DMS 273 (cell line): ENCODE data around the gene ASB5.
A peak's percentile ranks its signal among the peaks of the same experiment; 100 is the strongest.
"Not testable (repeated sequence)": the region's sequence is repeated elsewhere in the genome, so short reads cannot be mapped to it uniquely, and the experiment has no call there.

Experiments
- DNase-seq: peaks from one replicate; lab custom pipeline; 2025; ENCODE audit not compliant: unreplicated experiment; lab: John Stamatoyannopoulos, UW

Gene ASB5, protein sequence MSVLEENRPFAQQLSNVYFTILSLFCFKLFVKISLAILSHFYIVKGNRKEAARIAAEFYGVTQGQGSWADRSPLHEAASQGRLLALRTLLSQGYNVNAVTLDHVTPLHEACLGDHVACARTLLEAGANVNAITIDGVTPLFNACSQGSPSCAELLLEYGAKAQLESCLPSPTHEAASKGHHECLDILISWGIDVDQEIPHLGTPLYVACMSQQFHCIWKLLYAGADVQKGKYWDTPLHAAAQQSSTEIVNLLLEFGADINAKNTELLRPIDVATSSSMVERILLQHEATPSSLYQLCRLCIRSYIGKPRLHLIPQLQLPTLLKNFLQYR

DNA sequence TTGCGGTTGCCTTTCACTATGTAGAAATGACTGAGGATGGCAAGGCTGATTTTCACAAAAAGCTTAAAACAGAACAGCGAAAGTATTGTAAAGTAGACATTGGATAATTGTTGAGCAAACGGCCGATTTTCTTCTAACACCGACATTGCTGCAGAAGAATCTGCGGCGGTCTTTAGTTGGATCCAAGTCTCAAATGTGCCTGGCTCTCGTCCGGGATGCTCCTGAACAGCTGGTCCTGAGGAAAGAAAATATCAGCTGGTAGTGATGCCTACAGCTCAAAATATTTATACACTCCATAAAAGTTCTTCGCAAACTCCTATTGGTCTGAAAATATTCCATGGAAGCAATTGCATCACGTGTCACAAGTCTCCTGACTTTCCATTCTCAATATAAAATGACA is at the start of gene ASB5:
TSS of gene ASB5 (minus strand) at position 260 of the 400 bp plus-strand sequence. CDS start at position 146, 114 bp downstream.
- no peak for DNase-seq

DNA sequence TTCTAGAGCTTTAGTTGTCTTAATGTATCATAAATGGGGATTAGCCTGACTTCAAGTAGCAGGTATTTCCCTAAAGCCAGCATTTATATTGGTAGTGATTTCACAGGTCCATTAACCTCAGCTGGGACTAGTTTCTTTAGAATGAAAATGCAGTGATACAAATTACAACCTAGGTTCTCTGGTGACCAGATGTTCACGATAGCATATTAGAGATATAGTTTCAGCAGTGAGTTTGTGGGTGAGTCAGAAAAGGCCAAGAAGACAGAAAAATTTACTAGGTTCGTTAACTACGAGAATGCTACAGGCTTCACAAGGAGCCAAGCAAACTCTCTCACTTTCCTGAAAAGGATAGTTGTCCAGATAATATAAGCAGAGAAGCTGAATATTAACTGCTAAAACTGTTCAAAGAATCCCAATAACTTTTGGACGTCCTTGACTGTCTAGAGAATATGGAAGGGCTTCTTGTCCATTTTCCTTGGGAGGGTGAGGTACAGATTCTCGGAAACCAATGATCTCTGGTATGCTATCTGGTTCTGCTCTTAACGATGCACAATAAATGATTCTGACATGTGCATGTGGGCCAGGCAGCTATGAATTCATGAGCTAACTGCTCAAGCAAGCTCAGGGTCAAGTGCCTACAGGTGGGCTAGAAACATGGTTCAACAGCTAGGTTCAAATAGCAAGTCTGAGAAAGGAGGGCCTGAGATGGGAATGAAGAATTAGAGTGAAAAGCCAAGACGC is 44.7 kb upstream of the ASB5 start:
- DNase-seq = no peak

DNA sequence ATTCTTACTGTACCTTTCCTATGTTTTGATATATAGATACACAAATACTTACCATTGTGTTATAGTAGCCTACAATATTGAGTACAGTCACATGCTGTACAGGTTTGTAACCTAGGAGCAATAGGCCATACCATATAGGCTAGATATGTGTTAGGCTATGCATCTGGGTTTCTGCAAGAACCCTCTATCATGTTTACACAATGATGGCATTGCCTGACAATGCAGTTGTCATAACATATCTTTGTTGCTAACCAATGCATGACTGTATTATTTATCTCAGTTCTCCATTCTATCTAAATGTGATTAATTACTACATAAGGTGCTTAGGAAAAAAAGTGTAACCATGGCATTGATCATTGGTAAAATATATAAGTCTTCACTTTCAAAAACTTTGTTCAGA is 40.8 kb upstream of the ASB5 start:
- DNase-seq = no peak

DNA sequence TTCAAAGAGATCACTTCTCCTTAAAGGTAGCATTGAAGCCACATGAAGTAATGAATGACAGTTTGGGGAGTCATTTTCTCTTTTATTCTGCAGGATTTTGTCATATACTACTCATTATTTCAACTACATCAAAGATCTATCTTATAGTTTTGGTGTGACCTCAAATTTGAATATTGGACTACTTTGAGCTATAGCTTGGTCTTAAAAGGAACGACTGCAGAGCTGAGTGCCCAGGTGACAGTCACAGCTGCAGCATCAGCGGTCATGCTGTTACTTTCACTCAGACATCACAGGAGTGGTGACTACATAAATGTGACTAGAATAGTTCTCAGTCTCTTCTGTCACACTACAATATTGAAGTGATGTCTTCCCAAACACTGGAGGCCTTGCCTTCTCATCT is 40.0 kb upstream of the ASB5 start:
- no peak for DNase-seq

DNA sequence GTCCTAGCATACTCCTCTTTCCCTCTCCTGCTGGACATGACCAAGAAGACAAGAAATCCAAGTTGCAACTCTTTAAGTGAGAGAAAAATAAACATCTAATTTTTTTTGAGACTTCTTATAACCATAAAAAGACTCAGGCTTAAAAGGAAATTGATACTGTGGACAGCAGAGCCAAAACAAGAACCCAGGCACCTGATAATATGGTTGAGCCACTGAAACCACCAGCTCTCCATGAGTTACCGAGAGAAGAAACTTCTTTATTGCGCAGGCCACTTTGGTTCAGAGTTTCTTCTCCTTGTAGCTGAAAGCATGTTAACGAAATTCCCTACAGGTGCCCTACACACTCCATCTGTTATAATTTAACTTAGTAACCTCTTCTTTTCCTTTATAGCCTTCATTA is 39.4 kb upstream of the ASB5 start:
- DNase-seq = no peak

DNA sequence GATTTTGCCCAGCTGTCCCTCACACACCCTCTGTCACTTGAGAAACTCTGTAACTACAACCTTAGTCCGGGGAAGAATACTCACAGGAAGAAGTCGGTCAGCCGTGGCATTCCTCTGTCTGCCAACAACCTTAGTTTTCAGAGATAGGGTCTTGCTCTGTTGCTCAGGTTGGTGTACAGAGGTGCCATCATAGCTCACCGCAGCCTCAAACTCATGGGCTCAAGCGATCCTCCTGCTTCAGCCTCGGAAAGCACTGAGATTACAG is 38.6 kb upstream of the ASB5 start:
- no peak for DNase-seq

DNA sequence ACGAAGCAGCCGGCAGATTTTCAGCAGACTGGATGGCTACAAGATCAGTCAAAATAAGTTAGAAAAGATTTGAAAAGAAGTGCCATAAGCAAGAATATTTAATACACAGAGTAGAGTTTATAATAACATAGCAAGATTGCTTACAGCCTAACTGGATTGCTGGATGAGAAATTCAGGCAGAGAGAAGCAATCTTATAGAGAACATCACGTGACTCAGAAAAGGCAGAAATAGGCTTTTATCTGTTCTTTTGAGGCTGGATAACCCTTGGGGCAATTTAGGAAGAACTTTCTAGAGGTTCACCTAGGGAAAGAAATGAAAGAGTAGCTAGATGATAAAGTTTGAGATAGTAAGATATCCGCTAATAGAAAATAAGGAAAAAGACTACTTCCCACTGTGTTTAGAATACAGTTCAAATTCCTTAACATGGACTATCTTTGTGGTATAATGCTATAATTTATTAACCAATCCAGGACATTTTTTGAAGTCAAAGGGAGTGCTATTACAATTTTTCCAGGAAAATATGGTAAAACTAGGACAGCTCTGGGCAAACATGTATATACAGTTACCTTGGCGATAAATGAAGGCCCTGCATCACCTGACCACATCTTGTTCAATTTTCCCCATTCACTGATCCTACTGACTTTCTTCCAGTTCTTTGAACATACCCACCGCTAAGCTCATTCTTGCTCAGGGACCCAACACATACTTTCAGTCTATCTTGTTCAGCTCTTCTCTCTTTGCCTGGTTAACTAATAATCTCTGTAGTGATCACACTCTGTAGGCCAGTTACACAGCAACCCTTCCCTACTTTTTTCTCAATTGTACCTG is 38.0 kb upstream of the ASB5 start:
- DNase-seq = no peak

DNA sequence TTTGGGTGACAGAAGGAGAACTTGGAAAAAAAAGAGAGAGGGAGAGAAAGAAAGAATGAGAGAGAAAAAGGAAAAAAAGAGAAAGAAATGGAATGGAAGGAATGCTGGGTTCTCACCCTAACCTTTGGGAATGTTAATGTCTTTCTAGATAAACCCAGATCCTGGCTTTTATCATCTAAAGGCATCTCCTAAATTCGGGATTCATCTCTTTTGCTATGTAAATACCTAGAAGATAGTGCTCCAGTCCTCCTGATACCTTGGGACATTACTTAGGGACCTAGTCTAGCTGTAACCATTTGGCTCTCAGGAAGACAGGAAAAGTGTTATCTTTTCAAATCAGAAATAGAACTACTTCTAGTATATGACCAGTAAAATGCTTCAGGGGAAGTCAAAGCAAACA is 34.9 kb upstream of the ASB5 start:
- DNase-seq = no peak

DNA sequence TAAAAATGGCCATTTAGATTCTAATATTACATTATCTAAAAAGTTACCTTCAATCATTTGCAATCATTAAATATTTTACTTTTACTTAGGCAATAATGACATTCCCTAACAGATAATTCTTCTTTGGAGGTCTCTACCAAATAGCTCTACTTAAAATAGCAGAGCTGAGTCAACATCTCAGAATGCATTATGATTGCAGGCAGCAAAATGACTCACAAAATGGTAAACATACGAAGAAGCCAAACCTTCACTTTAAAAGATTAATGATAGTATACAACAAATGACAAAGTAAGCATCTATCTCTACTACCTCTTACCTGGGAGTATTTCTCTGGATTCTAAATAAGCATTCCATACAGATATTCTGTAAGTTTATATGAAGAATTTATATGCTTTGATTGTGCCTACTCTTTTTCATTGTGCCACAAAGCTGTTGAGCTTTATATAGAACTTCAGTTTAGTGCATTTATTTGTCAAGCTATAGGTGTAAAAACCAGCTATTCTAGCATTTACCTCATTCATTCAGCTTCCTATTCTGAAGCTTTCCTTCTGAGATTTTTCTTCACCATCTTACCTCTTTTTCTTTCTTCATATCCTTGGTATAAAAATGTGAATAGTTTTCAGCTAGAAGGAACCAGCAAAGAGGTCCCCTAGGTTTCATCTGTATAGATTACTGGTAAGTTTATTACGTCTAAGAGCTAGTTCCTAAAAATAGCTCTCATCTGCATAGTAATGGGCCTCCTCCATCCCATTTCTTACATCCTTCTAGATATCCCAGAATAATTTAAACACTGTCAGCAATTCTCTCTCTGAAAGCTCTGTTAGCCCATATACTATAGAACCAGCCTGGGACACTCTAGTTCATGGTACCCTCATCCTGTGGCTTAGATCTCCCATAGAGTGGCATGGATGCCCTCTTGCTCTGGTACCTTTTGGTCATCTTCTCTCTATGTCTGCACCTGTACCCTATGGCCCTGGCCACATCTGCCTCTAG is 33.6 kb upstream of the ASB5 start:
- DNase-seq = no peak

DNA sequence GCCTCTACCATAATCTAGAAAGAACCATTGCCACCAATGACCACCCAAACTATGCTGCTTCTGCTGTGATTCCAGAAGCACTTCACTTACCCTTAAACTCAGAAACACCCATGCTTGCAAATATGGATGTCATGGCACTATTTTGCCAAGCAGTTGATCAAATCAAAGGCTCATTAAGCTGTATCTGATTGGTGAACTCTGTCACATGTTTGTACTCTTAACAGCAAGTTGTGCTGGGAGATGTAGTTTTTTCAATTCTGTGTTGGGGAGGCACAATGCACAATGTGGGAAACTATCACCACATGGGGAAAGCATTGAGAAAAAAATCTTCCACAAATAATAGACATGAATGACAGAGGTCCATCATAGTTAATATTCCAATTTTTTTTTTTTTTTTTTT is 31.5 kb upstream of the ASB5 start:
- peak; percentile 4 for DNase-seq

DNA sequence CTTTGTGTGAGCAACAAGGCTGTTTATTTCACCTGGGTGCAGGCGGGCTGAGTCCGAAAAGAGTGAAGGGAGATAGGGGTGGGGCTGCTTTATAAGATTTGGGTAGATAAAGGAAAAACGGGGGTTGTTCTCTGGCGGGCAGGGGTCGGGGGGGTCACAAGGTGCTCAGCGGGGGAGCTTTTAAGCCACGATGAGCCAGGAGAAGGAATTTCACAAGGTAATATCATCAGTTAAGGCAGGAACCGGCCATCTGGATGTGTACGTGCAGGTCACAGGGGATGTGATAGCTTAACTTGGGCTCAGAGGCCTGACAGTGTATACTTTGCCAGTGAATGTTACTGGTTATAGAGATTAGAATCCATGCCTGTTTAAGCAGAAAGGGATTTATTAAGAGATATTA is 31.0 kb upstream of the ASB5 start:
- DNase-seq = no peak

DNA sequence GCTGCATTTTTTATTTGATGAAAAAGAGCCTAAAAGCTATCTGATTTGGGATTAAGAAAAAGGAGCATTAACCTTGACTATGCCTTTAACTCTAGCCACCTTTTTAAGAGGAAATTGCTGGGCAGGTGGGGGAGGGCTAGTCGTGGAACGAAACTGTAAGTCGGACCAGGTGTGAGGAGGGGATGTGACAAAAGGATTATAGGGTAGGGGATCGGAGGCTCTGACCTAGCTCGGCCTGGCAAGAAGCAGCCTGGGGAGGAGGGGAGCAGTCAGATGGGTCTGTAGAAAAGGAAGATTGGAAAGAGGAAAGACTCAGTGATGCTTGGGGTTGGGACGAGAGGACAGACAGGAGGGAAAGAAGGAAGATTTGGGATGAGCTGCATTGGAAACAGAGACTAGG is 29.6 kb upstream of the ASB5 start:
- no peak for DNase-seq

DNA sequence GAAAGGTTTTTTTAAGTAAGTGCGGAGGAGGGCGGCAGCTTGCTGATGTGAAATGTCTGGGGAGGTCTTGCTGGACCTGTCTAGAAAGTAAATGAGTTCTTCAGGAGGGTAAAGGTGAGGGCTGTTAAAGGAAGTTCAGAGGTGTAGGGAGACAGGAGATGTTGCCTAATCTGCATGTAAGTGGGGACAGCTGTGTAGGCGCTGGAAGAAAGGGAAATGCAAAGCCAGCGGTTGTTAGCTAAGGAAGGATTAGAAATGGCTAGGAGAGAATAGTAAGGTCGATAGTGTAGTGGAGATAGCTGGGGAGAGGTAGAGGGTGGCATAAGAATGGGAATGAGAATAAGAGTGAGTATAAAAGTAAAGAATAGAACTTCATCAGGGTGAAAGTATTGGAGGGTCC is 26.9 kb upstream of the ASB5 start:
- not testable (repeated sequence) for DNase-seq

DNA sequence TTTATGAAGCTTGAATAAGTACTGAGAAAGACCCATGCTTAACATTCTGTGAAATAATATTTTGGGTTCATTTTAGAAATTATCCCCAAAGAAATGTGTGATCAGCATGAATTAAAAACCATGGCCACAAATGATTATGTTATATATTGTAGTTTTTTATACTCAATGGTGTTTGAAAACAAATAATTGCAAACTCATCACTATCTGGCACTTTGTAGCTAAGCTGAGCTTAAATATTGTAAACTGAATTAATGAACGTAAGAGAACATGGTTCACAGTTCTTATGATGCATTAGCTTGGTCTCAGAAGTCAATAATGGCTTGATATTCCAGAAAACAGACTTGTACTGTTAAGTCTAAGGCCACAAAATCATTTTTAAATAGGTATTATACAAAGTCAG is 24.6 kb upstream of the ASB5 start:
- no peak for DNase-seq

DNA sequence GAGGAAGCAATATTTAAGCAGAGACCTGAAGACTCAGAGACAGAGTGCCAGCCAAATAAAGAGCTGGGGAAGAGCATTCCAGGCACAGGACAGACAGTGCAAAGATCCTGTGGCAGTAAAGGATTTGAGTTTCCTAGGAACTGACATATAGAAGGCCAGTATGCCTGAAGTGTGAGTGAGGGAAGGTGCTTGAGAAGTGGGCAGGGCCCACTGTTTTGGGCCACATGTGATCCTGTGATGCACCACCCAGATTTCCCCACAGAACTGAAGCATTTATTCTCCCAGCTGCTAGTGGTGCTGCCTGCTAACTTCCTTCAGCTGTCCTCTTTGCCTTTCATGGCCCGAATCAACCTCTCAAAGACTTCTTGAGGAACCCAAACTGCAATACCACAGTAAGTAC is 23.9 kb upstream of the ASB5 start:
- no peak for DNase-seq

DNA sequence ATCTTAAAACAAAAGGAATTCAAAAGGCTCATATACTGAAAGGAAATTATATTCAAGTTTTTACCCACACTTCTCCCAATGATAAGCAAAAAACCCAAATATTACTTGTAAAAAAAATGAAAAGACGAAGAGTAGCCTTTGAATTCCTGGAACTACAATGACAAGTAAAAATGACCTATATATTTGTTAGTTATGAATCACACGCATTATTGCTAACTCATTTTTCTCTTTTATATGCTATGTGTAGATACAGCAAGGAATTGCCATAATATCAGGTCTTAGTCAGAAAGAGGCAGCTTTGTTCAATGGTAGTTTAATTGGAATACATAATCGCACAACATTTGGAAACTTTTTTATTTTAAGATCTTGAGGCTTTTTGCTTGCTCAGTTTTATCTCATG is 22.7 kb upstream of the ASB5 start:
- no peak for DNase-seq

DNA sequence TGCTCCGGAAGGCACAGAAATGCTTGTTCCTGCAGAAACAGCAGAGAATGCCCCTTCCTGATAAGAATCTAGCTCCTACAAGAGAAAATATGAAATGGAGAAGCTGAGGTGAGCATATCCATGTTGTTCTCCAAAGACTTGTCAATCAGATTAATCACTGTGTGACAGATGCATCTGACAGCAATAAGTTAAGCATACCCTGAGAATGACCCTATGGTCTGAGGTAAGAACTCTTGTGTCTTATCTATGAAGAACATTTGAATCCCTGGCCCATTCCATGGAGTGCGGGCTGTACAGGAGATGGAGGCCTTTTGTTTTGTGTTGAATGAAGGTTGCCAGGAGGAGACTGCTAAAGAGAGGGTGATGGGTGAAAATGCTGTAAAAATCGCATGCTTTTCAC is 21.5 kb upstream of the ASB5 start:
- no peak for DNase-seq

DNA sequence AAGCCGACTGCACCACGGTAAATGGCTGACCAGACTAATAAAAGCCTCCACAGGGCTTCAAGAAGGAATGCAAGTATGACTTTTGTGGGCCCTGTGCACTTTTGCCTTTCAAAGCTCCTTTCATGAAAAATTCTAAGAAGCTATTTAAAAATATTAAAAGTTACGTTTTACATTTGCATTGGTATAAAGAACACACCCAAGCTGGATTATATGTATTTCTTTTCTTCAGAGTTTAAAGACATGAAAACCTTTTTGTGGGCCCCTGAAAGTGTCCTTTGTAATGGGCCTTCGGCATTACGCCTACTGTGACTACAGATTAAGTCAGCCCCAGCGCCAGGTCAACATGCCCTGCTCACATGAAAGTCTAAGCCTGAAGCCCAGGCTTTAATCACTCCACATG is 20.5 kb upstream of the ASB5 start:
- no peak for DNase-seq

DNA sequence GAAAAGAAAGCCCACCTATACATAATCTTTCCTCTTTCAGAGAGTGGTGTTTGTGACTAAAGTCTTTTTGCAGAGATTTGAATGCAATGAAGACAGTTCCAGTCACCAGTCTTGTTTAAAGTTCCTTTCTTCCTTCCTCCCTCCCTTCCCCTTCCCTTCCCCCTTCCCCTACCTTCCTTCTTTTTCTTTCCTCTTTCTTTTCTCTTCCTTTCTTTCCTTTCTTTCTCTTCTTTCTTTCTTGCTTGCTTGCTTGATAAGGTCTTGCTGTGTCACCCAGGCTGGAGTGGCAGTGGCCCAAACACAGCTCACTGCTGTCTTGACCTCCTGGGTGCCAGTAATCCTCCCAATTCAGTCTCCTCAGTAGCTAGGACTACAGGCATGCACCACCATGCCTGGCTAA is 19.0 kb upstream of the ASB5 start:
- DNase-seq = no peak

DNA sequence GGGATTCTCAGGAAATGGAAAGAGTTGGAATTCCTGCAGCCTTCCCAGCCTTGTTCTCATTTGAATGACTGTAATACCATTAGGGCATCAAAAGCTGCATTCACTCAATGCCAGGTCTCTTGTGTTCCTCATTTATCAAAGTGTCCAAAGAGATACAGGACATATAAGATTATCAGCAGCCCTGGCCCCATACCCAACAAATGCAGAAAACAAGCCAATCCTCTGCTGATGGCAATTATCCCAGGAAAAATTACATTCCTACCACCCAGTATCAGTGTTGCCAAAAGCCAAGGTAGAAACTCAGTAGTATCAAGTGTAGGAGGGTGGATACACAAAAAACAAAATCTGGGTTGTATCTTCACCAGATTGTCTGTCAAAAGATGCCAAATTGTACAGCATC is 18.5 kb upstream of the ASB5 start:
- no peak for DNase-seq

DNA sequence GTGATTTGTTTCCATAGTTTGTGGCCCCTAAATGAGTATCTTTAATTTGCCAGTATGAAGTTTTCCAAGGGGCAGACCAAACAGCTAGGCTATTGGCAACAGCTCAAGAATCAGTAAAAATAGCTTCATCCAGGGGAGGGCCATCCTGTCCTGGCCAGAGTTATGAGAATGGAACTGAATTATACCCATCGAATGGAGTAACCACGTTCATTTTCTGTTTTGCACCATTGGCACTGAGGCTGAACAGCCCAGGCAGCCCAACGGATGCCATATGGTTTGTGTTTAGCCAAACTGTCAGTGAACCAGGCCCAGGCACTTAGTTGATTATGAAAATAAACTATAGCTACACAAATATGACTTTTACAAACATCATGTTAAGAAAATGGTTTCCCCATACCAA is 17.7 kb upstream of the ASB5 start:
- DNase-seq = peak; percentile 33
